NOMO-1 (cell line): ENCODE measurements around the gene SPRR2G.
"Not testable (repeated sequence)": the region's sequence is repeated elsewhere in the genome, so short reads cannot be mapped to it uniquely, and the experiment has no call there.

Experiments
- DNase-seq, 2 experiments: peaks; one replicate each; lab custom pipeline; 2025; ENCODE audit not compliant: unreplicated experiment in 2 of 2; lab: John Stamatoyannopoulos, UW

The SPRR2G gene

GRCh38 chr1:153150846-153151245, at the start of gene SPRR2G:
Gene SPRR2G (minus strand): TSS chr1:153150890. CDS start chr1:153150110, 780 bp downstream.
- DNase-seq: no peak

DNA sequence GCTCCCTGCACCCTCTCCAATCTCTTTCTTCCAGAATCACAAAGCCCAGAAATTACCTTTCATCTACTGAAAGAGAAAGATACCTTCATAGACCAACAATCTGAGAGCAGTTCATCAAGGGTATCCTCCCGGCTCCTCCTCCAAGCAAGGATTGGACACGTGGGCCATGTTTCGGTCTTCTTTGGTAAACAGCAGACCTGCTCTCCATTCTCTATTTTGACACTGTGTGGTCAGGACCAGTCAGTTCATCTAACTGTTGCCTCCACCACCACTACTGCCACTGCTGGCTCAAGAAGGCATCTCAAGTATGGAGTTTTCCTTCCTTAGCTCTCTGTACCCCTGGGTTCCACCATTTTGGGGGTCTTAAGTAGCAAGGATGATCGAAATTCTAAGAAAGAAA, 44.5 kb upstream of the SPRR2G start:
- DNase-seq: no peak

- no peak for DNase-seq
Observed at GRCh38 chr1:153194331-153195050, 43.8 kb upstream of the SPRR2G start.

DNA sequence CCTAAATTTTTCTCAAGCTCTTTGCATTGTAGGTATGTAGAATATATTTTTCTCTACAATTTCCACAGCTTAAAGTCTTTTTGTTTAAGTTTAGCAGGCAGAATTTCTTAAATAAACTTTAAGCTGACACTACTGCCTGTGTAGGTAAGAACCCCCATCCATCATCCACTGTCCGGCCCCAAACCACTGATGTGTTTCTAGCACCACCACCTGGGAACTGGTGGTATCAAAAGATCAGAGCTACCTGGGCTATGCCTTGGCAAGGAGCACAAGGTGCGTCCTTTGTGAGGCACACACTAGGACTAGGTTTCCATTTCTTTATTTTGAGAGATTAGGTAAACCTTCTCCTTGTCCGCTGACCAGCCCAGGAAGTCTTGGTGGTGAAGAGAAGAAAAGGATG, 42.0 kb upstream of the SPRR2G start:
- DNase-seq: no peak

GRCh38 chr1:153190373-153190772, 39.7 kb upstream of the SPRR2G start:
- DNase-seq: no peak

- not testable (repeated sequence) for DNase-seq
Observed at GRCh38 chr1:153188301-153188700, 37.6 kb upstream of the SPRR2G start.

GRCh38 chr1:153180556-153180955, 29.9 kb upstream of the SPRR2G start:
- no peak for DNase-seq

- no peak for DNase-seq
Observed at GRCh38 chr1:153178922-153179321, 28.2 kb upstream of the SPRR2G start.

- DNase-seq: no peak
Observed at GRCh38 chr1:153174624-153175023, 23.9 kb upstream of the SPRR2G start.

GRCh38 chr1:153168686-153169085, 18.0 kb upstream of the SPRR2G start:
- DNase-seq: no peak

DNA sequence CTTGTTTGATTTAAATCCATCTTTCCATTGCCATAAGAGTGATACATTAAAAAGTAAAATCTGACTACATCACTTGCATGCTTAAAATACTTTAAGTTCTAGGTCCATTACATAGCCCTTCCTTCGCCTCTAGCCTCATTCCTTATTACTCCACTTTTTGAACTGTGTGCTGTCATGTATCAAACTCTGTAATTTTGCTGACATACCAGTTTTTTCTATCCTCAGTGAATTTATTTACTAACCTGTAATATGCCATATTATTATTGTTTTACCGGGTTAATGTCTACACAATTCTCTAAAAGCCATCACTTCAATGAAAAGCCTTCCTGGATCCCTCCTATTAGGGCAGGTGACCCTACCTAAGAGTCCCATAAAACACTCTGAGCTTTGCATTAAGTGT, 4.9 kb upstream of the SPRR2G start:
- no peak for DNase-seq

DNA sequence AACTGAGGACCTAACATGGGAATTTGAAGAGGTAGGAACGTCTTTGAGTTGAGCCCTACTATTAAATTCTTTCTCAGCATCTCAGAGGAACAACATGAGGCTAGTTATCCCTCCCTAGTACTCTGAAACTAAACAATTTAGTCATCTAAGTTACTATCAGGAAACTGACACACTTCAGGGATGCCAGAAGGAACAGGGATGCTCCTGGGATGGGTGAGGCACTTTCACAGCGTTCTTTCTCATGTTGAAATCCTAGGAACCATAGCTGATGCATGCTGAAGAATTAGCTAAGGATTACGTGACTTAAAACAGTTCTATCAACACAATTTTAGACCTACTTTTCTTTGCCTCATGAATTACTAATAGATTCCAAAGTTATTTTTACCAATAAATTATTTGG, 1.8 kb upstream of the SPRR2G start:
- DNase-seq: no peak

DNA sequence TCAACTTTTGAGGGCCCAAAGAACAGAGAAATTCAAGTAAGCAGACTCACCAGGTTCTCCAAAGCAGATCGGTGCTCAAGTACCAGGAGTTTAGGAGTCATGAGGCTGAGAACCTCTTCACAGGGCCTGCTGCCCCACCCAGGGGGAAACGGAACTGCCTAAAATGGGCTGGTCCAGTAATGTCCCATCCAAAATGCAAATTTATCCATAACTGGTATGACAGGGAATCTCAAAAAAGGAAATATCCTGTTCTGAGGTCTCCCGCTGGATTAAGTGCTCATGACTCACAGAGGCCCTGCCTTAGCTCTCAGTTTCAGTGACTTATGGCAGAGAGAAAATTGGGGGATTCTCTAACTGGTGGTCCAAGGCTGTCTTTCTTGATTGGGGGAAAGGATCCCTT, 9.3 kb downstream of the SPRR2G start:
- no peak for DNase-seq

GRCh38 chr1:153140484-153140883, 10.2 kb downstream of the SPRR2G start:
- no peak for DNase-seq

DNA sequence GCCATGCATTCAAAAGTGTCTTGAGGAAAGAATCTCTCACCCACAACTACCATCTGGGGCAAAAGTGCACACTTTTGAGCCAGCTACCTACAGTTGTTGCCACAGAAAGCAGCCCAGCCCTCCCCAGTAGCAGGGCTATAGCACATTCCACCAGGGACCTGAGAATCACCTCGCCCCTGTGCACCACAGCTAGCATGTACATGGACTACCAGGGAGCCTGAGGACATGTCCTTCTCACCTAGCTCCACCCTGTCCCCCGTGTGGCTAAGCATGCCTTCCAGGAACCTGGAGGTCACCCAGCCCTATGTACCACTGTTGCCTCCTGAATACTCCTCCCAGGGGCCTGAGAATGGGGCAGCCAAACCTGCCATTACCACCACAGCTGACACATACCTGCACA, 16.9 kb downstream of the SPRR2G start:
- no peak for DNase-seq

DNA sequence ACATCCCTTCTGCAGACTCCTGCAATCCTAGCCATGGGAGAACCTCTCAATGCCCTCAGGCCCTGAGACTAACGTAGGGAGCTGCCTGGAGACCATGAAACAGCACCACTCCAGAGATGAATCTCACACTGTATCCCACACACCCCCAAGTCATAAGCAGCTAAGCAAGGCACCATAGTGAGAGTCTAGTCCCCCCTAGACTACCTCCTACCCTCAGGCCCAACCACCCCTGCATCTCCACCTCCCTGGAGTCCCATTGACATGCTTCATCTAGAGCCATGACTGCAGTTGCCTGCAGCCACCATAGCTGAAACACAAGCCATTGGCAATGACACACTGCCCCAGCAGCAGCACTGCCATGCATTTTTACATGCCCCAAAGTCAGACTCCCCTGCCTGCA, 17.4 kb downstream of the SPRR2G start:
- DNase-seq: no peak

DNA sequence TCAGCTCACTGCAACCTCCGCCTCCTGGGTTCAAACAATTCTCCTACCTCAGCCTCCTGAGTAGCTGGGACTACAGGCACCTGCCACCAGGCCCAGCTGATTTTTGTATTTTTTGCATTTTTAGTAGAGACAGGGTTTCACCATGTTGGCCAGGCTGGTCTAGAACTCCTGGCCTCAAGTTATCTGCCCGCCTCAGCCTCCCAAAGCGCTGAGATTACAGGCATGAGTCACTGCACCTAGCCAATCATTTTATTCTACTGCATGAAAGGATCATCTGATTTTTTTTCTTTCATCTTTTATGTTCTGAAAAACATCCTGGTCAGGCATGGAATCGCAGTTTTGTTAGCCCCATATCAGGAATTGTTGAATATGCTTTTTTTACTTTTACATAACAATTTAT, 22.0 kb downstream of the SPRR2G start:
- not testable (repeated sequence) for DNase-seq

DNA sequence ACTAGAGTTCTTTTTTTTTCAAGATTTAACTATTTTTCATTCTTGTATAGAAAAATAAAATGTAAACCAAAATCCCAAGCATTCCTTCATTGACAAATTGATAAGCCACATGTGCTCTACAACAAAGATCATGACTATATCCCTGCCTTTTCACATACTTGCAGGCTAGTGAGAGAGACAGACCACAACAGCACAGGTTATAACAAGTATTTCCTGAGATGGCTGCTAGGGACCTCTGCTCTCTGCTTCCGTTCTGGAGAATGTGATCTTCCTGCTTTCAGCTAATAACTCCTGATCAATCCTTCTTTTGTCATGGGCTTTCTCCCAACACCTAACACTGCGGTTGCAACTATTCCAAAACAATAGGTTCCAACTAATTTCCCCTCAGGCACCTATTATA, 23.4 kb downstream of the SPRR2G start:
- no peak for DNase-seq

GRCh38 chr1:153125536-153125935, 25.2 kb downstream of the SPRR2G start:
- no peak for DNase-seq

DNA sequence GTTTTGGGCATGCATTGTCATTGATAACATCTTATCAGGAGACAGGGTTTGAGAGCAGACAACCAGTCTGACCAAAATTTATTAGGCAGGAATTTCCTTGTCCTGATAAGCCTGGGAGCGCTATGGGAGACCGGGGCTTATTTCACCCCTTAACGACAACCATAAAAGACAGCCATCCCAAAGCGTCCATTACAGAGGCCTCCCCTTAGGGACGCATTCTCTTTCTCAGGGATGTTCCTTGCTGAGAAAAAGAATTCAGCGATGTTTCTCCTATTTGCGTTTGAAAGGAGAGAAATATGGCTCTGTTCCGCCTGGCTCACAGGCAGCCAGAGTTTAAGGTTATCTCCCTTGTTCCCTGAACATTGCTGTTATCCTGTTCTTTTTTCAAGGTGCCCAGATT, 26.9 kb downstream of the SPRR2G start:
- not testable (repeated sequence) for DNase-seq

DNA sequence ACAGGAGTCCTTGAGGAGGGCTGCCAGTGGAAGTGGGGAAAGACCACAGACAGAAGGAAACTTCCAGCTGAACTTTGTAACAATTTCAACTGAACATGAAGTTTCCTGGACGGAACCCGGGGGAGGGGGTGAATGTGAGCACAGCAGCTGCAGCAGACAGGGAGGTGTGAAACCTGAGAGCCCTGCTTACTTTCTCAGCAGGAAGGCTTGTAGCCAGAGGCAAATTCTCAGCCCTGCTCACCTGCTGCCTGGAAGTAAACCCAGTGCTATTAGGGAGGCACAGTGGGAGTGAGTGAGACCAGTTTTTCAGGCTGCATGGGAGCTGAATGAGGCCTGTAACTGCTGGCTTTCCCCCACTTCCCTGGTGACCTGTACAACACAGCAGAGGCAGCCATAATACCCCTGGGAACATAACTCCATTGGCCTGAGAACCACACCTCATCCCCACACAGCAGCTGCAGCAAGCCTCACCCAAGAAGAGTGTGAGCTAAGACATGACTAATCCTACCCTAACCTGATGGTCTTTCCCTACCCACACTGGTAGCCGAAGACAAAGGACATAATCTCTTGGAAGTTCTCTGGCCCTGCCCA, 27.8 kb downstream of the SPRR2G start:
- DNase-seq: no peak

- DNase-seq: no peak
Observed at GRCh38 chr1:153120945-153121344, 29.7 kb downstream of the SPRR2G start.
